HepG2 (cell line): Measurements from ENCODE around the gene CCDC117. TPM values are rescaled to one million over a fixed set of nuclear protein-coding genes. Genes with fewer than 3 reads are reported as not detected.

Experiments used
- polyA plus RNA-seq, 8 experiments: library from polyadenylated mRNA; depleted of rRNA in 3 of 8; stranded (reverse) in 7 of 8; unstranded in 1 of 8; fragments of >200 nt; fragmentation: Illumina TruSeq in 4 of 8; extraction: Trizol in 4 of 8; gene quantifications; 2 replicates each; pipeline versions ENCODE4 v1.2.1 to v1.2.3, GENCODE V29; 2011 to 2016; ENCODE audit warnings: low read depth in 4 of 8, missing spikeins in 1 of 8, mixed read lengths in 1 of 8; ENCODE audit not compliant: insufficient read depth in 1 of 8
- small RNA-seq, 3 experiments: library from RNA; depleted of rRNA; stranded (forward); fragments of <200 nt; gene quantifications; one replicate each; pipeline ENCODE3, GENCODE V24; 2012; ENCODE audit warnings: low read depth in 2 of 3, low replicate concordance in 1 of 3; ENCODE audit not compliant: insufficient read length in 3 of 3, insufficient read depth in 2 of 3
- total RNA-seq, 5 experiments: library from RNA; depleted of rRNA; stranded (reverse); fragments of >200 nt; fragmentation: Illumina TruSeq; extraction: Trizol; gene quantifications; 2 replicates each; pipeline ENCODE4 v1.2.3, GENCODE V29; 2016; ENCODE audit warnings: low read depth in 1 of 5

CCDC117 gene
- total and polyA plus RNA-seq, 2 of the 13 experiments (the other 11 are each of a cell fraction or from before 2014, with no cell fraction given): 12.6 to 34.2 TPM

Small RNA genes lying within 50 kb of the gene (small RNA-seq; reads per million reads assigned to genes)
- 0 reads per million in 3 experiments for gene Z93930.1

Other genes with a start within 250 kb of the CCDC117 start
- gene TTC28, start 92.9 kb upstream of the CCDC117 start, total RNA-seq (2016; rRNA removed; fragmentation: Illumina TruSeq; extraction: Trizol): 13.1 and 16.4 TPM in 2 replicates
- gene TTC28, start 92.9 kb upstream of the CCDC117 start, polyA plus RNA-seq (2011; rRNA removed): 4.2 and 4.5 TPM in 2 replicates
- 40.5 and 53.3 TPM in 2 replicates for gene CHEK2, start 30.9 kb upstream of the CCDC117 start, total RNA-seq (2016; rRNA removed; fragmentation: Illumina TruSeq; extraction: Trizol)
- gene CHEK2, start 30.9 kb upstream of the CCDC117 start, polyA plus RNA-seq (2011; rRNA removed): 19.2 and 27.0 TPM in 2 replicates
- 20.2 and 20.9 TPM in 2 replicates for gene HSCB, start 30.7 kb upstream of the CCDC117 start, total RNA-seq (2016; rRNA removed; fragmentation: Illumina TruSeq; extraction: Trizol)
- gene HSCB, start 30.7 kb upstream of the CCDC117 start, polyA plus RNA-seq (2011; rRNA removed): 13.9 and 15.4 TPM in 2 replicates
- gene XBP1, start 27.9 kb downstream of the CCDC117 start, total RNA-seq (2016; rRNA removed; fragmentation: Illumina TruSeq; extraction: Trizol): 313 and 427 TPM in 2 replicates
- gene XBP1, start 27.9 kb downstream of the CCDC117 start, polyA plus RNA-seq (2011; rRNA removed): 394 and 416 TPM in 2 replicates
- 17.6 and 36.7 TPM in 2 replicates for gene ZNRF3, start 110.9 kb downstream of the CCDC117 start, total RNA-seq (2016; rRNA removed; fragmentation: Illumina TruSeq; extraction: Trizol)
- 17.4 and 20.3 TPM in 2 replicates for gene ZNRF3, start 110.9 kb downstream of the CCDC117 start, polyA plus RNA-seq (2011; rRNA removed)